SIG-M5 treated with dmso at 0.1 percent for 504 hours (cell line): ENCODE data around the gene FOXP4.

Source experiments
- DNase-seq: peaks from one replicate; lab custom pipeline; 2025; ENCODE audit not compliant: unreplicated experiment; lab: John Stamatoyannopoulos, UW

The FOXP4 gene

DNA sequence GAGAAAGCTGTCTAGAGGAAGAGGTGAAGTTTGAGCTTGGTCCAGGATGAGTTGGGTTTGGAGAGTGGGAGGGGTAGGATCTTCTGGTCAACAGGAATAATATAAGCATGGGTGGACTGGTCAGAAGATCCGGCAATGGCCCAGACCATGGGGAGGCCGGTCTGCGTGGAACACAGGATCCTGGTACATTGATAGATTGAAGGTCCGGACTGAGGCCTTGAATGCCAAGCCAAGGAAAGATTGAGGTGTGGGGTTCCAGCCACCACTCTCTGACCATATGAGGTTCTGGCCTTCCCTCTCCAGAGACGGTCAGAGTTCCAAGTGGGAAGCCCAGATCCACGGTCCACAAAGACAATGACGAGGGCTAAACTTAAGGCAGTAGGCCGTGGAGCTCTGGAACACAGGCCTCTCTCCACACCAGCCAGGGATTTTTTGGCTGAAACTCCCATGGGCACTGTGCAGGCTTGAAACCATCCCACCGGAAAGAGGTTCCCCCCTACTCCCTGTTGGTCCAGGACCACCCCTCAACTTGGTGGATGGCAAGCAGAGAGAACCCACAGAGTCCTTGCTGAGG is 95.3 kb downstream of the FOXP4 start:
- no peak for DNase-seq

DNA sequence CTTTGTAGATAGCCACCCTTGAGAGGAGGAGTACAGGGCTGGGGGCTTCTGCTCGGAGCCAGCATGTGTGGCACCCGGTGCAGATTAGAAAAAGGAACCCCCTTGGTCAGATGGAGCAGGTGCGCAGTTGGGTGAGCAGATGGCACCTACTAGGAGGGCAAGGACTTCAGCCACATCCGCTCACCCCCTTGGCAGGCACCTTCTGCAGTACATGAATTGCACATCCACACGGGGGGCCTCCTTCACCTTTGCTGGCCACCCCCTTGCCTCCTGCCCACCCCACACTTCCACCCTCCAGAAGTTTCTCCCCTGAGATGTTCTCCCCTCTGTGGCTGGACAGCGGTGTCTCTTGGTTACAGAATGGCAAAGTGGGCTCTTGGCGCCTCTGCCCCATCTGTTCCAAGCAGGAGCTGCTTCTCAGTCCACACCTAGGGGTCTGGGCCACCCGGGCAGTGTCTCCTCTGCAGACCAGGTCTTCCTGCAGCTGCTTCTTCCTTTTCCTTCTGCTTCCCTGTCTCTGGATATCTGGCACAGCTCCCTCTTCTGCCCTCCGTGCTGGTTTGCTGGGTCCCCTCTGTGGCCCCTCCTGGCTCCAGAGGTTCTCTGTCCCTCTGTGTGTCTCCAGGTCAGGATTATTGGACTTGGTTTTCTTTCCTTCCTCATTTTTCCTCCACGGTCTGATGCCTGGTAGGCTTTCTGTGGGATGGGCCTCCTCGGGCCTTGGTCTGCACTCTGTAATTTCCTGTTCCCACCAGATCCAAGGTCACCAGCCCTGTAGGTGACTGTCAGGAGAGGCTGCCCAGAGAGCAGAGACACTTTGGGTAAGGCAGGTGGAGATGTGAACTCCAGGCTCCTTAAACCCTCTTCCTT is 96.1 kb downstream of the FOXP4 start:
- no peak for DNase-seq

DNA sequence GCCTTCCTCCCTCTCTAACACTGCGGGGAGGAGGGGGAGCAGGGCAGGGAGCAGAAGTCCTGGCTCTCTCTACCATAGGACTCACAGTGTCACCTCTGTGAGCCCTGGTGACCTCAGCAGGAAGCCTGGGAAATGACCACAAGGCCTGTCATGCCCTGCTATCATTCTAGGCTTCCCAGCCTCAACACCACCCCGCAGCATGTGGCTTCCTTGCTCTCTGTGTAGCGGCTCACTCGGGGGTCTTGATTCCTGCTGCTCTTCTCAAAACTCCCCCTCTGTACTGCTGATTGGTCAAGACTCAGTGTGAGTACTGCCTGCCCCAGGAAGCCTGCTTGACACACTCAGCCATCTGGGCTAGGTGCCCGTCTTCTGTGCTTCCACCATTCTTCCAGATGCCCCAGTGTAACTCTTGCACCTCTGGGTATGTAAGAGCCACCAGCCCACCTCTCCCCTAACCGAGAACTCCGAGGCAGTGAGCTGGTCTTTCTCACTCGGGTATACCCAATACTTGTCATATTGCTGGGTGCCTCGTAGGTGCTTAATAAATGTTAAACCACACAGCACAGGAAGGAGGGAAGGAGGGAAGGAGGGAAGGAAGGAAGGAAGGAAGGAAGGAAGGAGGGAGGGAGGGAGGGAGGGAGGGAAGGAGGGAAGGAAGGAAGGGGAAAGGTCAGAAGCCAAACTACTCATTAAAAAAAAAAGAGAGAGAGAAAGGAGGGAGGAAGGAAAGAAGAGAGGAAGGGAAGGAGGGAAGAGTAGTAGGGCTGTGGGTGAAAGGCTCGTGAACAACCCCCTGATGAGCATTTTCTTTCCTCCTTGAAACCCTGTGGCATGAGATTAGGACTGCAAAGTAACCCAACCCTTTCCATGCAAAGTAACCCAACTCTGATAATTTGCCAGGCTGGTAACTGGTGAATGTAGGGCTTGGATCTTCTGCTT is 97.0 kb downstream of the FOXP4 start:
- no peak for DNase-seq

DNA sequence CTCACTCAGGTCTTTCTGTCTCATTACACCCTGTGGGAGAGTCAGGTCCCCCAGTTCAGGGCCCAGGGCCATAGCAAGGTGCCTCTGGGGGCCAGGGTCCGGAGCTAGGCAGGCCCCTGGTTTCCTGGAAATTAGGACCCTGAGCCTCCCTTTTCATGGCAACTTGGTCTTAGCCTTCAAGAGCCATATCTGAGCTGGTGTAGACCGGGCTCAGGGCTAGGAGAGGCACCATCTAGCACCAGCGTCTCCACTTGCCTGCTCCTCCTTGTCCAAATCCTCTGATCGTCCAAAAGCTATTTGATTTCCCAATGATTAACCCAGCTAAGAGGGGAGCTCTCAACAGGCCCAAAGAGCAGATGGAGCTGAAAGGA is 97.7 kb downstream of the FOXP4 start:
- no peak for DNase-seq

DNA sequence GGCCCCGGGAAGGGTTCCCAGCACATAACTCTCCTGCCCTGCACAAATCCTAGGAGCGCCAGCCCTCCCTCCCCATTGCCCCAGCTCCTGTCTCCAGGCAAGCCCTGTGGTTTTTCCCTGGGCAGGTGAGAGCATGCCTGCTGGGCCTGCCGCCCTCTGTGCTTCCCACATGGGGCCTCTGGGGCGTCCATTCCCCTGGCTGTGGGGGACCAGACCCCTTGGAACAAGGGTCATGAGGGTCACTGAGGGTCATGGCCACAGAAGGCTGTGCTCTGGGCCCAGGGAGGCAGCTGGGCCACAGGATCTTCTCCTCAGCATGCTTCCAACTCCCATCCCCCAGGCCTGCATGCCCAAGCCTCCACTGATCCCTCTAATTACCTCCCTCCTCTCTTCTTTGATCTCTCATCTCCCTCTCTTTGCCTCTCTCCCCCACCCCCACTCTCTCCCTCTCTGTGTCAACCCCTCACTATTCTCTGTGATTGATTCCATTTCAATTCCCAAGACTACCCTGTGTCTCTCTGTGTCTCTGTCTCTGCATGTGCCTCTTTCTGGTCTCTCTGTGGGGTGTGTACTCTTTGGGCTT is 98.2 kb downstream of the FOXP4 start:
- DNase-seq: no peak

DNA sequence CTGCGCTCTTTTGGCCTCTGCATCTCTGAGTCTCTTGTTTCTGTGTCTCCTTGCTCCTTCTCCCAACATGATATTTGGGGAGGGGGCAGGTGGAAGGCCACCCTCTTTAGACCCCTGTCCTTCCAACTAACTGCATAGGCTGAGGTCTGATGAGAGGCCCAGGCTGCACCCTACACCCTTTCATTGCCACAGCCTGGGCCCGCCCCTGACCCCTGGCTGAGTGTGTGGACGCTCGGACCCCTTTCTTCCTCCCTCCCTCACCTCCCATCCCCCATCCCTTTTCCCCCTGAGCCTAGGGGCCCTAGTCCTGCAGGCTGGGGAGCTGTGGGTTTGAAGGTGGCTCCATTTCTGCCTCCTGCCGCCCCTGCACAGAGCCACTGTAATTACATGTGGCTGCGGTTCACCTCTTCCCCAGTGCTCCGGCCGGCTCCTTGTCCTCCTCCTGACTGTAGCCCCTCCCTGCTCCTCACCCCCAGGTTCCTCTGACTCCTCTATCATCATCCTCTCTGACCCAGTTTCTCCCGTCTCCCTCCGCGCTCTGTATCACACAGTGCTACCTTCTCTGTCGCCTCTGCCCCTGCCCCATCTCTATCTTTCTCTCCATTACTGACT is 98.9 kb downstream of the FOXP4 start:
- no peak for DNase-seq

DNA sequence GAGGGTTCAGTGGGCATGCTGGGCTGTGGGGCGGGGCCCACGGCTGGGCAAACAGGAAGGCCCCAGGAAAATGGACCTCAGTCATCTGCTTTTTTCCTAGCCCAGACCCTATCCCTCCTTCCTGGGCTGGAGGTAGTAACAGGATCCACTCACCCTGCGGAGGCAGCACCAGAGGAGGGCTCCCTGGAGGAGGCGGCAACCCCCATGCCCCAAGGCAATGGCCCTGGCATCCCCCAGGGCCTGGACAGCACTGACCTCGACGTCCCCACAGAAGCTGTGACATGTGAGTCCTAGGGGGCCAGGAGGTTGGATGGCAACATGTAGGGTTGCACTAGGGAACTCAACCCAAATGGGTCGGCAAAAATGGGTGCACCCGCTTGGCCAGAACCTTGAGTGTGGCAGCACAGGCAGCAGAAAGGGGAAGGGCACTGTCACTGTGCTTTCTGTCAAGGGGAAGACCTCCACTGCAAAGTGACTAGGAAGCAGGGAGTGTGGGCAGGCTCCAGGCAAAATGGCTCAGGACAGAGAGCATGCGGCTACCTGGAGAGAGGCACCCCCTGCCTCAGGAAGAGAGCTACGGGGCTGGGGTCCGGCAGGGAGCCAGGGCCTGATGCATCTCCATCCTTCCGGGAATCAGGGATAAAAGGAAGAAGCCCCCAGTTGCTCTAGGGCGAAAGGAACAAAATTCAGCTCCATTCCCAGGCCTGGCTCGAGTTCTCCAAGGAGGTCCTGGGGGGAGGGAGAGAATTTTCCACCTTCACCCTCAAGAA is 100.0 kb downstream of the FOXP4 start:
- DNase-seq: no peak

DNA sequence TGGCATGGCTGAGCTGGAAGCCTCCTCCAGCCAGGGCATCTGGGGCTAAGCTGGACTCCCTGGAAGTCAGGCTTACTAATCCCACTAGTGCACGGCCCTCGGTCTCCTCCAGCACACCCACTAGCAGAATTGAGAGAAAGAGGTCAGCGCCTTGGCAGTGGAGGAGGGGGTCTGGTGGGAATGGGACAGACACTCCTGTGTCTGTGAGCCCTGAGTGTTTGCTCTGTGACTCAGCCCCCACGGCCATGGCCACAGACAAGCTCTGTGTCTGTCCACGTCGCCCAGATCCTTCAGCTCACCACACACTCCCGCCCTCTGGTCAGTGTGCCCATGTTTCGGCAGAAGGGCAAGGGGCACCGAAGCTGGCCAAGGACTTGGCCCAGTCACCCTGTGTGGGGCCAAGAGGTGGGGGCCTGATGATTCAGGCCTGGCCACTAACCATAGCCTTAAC is 100.9 kb downstream of the FOXP4 start:
- no peak for DNase-seq

DNA sequence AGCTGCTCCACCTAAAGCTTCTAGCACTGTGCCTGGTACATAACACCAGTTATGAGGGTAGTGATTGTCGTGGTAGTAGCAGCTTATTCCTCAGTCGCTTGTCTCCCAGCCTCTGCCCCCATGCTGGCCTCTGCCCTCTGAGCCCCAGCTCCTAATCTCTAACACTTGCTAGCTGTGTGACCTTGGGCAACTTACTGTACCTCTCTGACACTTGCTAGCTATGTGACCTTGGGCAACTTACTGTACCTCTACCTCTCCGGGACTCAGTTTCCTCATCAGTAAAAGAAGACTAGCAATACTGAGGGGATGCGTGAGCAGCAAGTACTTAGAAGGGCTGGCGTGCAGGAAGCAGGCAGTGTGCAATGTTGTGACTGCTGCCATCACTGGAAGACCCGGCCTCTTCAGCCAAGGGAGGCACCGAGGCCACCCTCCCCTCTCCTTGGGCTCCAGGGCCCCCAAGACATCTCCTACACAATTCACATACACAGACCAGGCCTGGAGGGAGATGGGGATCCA is 101.9 kb downstream of the FOXP4 start:
- DNase-seq: no peak

DNA sequence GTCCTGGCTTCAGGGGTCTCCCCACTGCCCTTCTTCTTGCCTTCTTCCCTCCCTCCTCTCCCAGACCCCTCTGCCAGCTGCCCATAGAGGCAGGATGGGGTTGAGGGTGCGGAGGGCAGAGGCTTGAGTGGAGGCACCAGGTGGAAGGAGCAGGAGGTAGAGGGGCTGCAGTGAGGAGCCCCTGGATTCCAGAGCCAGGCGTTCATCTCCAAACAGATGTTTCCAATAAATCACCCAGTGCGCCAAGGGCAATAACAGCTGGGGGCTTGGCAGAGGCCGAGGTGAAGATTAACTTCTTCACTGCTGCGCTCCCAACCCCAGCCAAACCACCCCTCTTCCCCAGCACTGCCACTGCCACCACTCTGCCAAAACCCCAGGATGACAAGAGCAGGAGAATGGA is 102.7 kb downstream of the FOXP4 start:
- no peak for DNase-seq

DNA sequence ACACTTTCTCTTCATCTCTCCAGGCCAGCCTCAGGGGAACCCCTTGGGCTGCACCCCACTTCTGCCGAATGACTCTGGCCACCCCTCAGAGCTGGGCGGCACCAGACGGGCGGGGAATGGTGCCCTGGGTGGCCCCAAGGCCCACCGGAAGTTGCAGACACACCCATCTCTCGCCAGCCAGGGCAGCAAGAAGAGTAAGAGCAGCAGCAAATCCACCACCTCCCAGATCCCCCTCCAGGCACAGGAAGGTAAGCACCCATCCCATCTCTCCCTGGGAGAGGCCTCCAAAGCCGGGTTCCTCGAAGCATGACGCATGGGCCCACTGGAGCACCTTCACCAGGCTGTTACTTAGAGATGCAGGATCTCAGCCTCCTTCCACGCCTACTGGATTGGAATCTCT is 103.4 kb downstream of the FOXP4 start:
- no peak for DNase-seq

DNA sequence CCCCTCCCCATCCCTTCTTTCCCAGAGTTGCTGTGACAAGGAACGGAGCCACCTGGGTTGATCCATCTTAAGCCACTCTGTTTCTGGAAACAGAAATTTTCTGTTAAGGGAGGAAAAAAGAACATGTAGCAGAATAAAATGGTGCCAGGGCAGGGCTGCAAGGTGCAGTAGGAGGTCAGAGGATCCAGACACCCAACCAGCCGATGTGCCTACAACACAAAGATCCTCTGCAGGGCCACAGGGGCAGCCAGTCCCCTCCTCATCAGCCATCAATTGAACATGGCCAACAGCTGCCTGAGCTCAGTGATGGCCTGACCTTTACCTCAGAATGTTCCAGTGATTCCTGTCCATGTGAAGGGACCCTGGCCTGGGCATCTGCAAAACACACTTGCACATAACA is 103.9 kb downstream of the FOXP4 start:
- no peak for DNase-seq

DNA sequence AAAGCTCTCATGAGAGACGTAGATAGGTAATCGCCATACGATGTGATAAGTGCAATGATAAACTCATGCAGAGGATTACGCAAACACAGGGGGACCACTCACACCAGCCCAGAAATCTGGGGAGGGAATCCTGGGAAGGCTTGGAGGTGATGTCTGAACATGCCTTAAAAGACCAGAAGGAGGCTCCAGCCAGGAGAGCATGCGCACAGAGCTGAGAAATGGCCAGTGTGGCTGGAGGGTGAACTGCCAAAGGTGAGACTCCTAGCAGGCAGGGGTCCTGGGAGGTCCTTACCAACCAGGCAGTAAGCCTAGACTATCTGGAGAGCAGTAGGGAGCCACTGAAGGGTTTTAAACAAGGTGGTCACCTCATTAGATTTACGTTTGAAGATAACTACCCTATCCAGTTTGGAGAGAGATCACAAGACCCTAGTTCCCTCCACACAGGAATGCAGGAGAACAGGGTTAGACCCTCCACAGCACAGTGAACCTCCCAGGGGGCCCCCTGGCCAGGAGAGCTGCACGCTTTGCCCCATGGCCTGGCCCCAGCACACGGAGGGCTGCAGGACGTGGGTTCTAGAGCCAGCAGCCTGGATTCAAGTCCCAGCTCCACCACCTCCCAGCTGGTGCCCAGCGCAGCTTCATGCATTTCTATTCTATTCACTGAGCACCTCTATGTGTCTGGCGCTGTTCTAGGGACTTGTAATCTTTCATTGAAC is 105.2 kb downstream of the FOXP4 start:
- DNase-seq: no peak
